ENCODE results near the gene PRAMEF6. TPM values are rescaled to one million over a fixed set of nuclear protein-coding genes. Genes with fewer than 3 reads are reported as not detected.
"Not testable (repeated sequence)": the region's sequence is repeated elsewhere in the genome, so short reads cannot be mapped to it uniquely, and the experiment has no call there.

PRAMEF6 gene
- not detected for total RNA-seq
- long read RNA-seq: 0 reads

GRCh38 chr1:12947480-12947879, at the start of gene PRAMEF6:
Gene PRAMEF6 (minus strand): TSS chr1:12947580. CDS start chr1:12942518, 5,062 bp downstream.
- DNase-seq (ENCODE audit: low spot score): not testable (repeated sequence)

- not testable (repeated sequence) for DNase-seq (ENCODE audit: low spot score)
Observed at GRCh38 chr1:12924368-12924767, 23.0 kb downstream of the PRAMEF6 start.

GRCh38 chr1:12921749-12922148, 25.6 kb downstream of the PRAMEF6 start:
- not testable (repeated sequence) for DNase-seq (ENCODE audit: low spot score)

- DNase-seq (ENCODE audit: low spot score): not testable (repeated sequence)
Observed at GRCh38 chr1:12916310-12916709, 31.1 kb downstream of the PRAMEF6 start, which contains the start of gene PRAMEF7. Gene PRAMEF7 (plus strand): TSS chr1:12916610. CDS start chr1:12917693, 1,083 bp downstream.

GRCh38 chr1:12903793-12904572, 43.4 kb downstream of the PRAMEF6 start:
- DNase-seq (ENCODE audit: low spot score): not testable (repeated sequence)

- not testable (repeated sequence) for DNase-seq (ENCODE audit: low spot score)
Observed at GRCh38 chr1:12899186-12899585, 48.2 kb downstream of the PRAMEF6 start.

- DNase-seq (ENCODE audit: low spot score): not testable (repeated sequence)
Observed at GRCh38 chr1:12898170-12898569, 49.2 kb downstream of the PRAMEF6 start, which contains the start of gene PRAMEF10. Gene PRAMEF10 (minus strand): TSS chr1:12898270. CDS start chr1:12895847, 2,423 bp downstream.

Other genes starting within 250 kb of the PRAMEF6 start
- gene AADACL3, start 231.5 kb downstream of the PRAMEF6 start, total RNA-seq: 0.19 TPM
- not detected for gene CFAP107, start 201.4 kb downstream of the PRAMEF6 start, total RNA-seq
- gene PRAMEF12, start 173.8 kb downstream of the PRAMEF6 start, total RNA-seq: not detected
- gene PRAMEF1, start 156.2 kb downstream of the PRAMEF6 start, total RNA-seq: not detected
- not detected for gene PRAMEF11, start 116.2 kb downstream of the PRAMEF6 start, total RNA-seq
- not detected for gene HNRNPCL1, start 98.9 kb downstream of the PRAMEF6 start, total RNA-seq
- gene PRAMEF2, start 90.5 kb downstream of the PRAMEF6 start, total RNA-seq: not detected
- not detected for gene PRAMEF4, start 61.4 kb downstream of the PRAMEF6 start, total RNA-seq
- not detected for gene PRAMEF10, start 49.3 kb downstream of the PRAMEF6 start, total RNA-seq
- gene PRAMEF7, start 31.0 kb downstream of the PRAMEF6 start, total RNA-seq: not detected
- not detected for gene PRAMEF27, start 109.0 kb upstream of the PRAMEF6 start, total RNA-seq
- gene HNRNPCL3, start 113.2 kb upstream of the PRAMEF6 start, total RNA-seq: not detected
- gene PRAMEF25, start 123.2 kb upstream of the PRAMEF6 start, total RNA-seq: not detected
- not detected for gene HNRNPCL2, start 169.3 kb upstream of the PRAMEF6 start, total RNA-seq
- not detected for gene PRAMEF26, start 208.4 kb upstream of the PRAMEF6 start, total RNA-seq
- gene HNRNPCL4, start 218.1 kb upstream of the PRAMEF6 start, total RNA-seq: not detected
- gene PRAMEF9, start 224.3 kb upstream of the PRAMEF6 start, total RNA-seq: not detected

Data from mesenteric fat pad (tissue), 1 donor.